A549 (cell line): ENCODE measurements around the gene SCGB1A1. TPM values are rescaled to one million over a fixed set of nuclear protein-coding genes. Genes with fewer than 3 reads are reported as not detected.
"Not testable (repeated sequence)": the region's sequence is repeated elsewhere in the genome, so short reads cannot be mapped to it uniquely, and the experiment has no call there.

Source experiments
- ATAC-seq, 2 experiments: fragments of 200-7000 bp in 1 of 2; fragments of >200 bp in 1 of 2; cut with Nextera tagmentation in 1 of 2; cut with Tn5 transposase in 1 of 2; 3 replicates each; pipeline versions ENCODE4 v1.8.0 to v1.9.1; 2018 to 2020; ENCODE audit warnings: mild to moderate bottlenecking in 1 of 2, moderate library complexity in 1 of 2
- CTCF ChIA-PET: fragments of 300-600 bp; sonication (Branson Sonifier 250); formaldehyde crosslinking; extraction: SDS; loops from one replicate; lab custom pipeline; 2021; ENCODE audit warnings: antibody characterized with exemption, inconsistent platforms; lab: Yijun Ruan, JAX
- POLR2A ChIA-PET: fragments of 350-600 bp; formaldehyde crosslinking; extraction: SDS; loops from one replicate; lab custom pipeline; 2021; ENCODE audit warnings: antibody characterized with exemption, inconsistent platforms; lab: Yijun Ruan, JAX
- DNase-seq, 2 experiments: peaks; one replicate each; pipeline versions ENCODE4 v3.0.0 to v3.0.0-alpha.2; 2011 to 2016; ENCODE audit warnings: low read depth in 1 of 2, low spot score in 1 of 2
- FAIRE-seq: peaks from 2 replicates; lab custom pipeline; 2011; peaks lifted over from hg19 to GRCh38; lab: Jason Lieb, UNC
- H3K27ac ChIP-seq, 2 experiments: fragments of >200 bp; sonication (Bioruptor Twin); formaldehyde crosslinking; 3 replicates each; pipeline ENCODE4 v1.5.1; 2016 to 2017
- H3K4me1 ChIP-seq: fragments of >200 bp; sonication (Bioruptor Twin); formaldehyde crosslinking; 3 replicates; pipeline ENCODE4 v1.6.1; 2016
- H3K4me2 ChIP-seq: fragments of >200 bp; sonication (Bioruptor Twin); formaldehyde crosslinking; 3 replicates; pipeline ENCODE4 v1.6.1; 2016
- H3K4me3 ChIP-seq: fragments of >200 bp; sonication (Bioruptor Twin); formaldehyde crosslinking; 3 replicates; pipeline ENCODE4 v1.5.1; 2016
- H3K9me3 ChIP-seq: fragments of >200 bp; sonication (Bioruptor Twin); formaldehyde crosslinking; 3 replicates; pipeline ENCODE4 v1.6.1; 2016
- E2F6 ChIP-seq: IDR thresholded peaks from 2 replicates; pipeline ENCODE4 v1.6.1; 2012; ENCODE audit warnings: low read depth, borderline replicate concordance
- EHMT2 ChIP-seq: fragments of 200-600 bp; sonication (generic); IDR thresholded peaks from 2 replicates; pipeline ENCODE4 v1.6.1; 2016; ENCODE audit warnings: antibody characterized with exemption, low read depth, mild to moderate bottlenecking, moderate library complexity
- ELK1 ChIP-seq: fragments of 150-350 bp; IDR thresholded peaks from 2 replicates; pipeline ENCODE4 v1.6.1; 2014; ENCODE audit warnings: low read depth, mild to moderate bottlenecking, low read length
- FOSL2 ChIP-seq, 2 experiments: fragments of 450-650 bp in 1 of 2; fragments of >200 bp in 1 of 2; sonication (Bioruptor Twin) in 1 of 2; formaldehyde crosslinking; IDR thresholded peaks; 2 replicates each; pipeline versions ENCODE4 v1.5.0 to v1.6.1; 2016 to 2020; ENCODE audit warnings: mild to moderate bottlenecking in 1 of 2, moderate library complexity in 1 of 2
- HDAC2 ChIP-seq: fragments of 200-600 bp; sonication (generic); IDR thresholded peaks from 2 replicates; pipeline ENCODE4 v1.6.1; 2016
- HMGXB4 ChIP-seq: fragments of 250-450 bp; sonication (Bioruptor Pico); IDR thresholded peaks from 2 replicates; pipeline ENCODE4 v1.5.0; 2021; ENCODE audit warnings: mild to moderate bottlenecking, moderate library complexity, borderline replicate concordance
- MAFK ChIP-seq: fragments of 450-650 bp; IDR thresholded peaks from 2 replicates; pipeline ENCODE4 v1.6.1; 2014; ENCODE audit not compliant: partially characterized antibody
- MAX ChIP-seq: IDR thresholded peaks from 2 replicates; pipeline ENCODE4 v1.6.1; 2012
- NR3C1 ChIP-seq: fragments of >200 bp; sonication (Bioruptor Twin); formaldehyde crosslinking; IDR thresholded peaks from 3 replicates; pipeline ENCODE4 v1.6.1; 2017
- RAD21 ChIP-seq, 2 experiments: fragments of >200 bp in 1 of 2; sonication (Bioruptor Twin) in 1 of 2; formaldehyde crosslinking in 1 of 2; IDR thresholded peaks in 1 of 2; conservative IDR thresholded peaks in 1 of 2; 2 replicates in 1 of 2; 3 replicates in 1 of 2; pipeline ENCODE4 v1.6.1; 2012 to 2018; ENCODE audit warnings: inconsistent platforms in 1 of 2
- RCOR1 ChIP-seq: fragments of 150-350 bp; IDR thresholded peaks from 2 replicates; pipeline ENCODE4 v1.6.1; 2014; ENCODE audit warnings: antibody characterized with exemption, low read length, low read depth
- REST ChIP-seq: fragments of 200-600 bp; sonication (generic); IDR thresholded peaks from 2 replicates; pipeline ENCODE4 v1.6.1; 2016; ENCODE audit warnings: antibody characterized with exemption, mild to moderate bottlenecking, moderate library complexity
- SREBF2 ChIP-seq: fragments of 450-650 bp; IDR thresholded peaks from 2 replicates; pipeline ENCODE4 v1.6.1; 2014; ENCODE audit warnings: mild to moderate bottlenecking, moderate library complexity
- TP53 ChIP-seq: fragments of 250-450 bp; sonication (Bioruptor Pico); IDR thresholded peaks from 2 replicates; pipeline ENCODE4 v1.5.0; 2021; ENCODE audit warnings: mild to moderate bottlenecking, moderate library complexity
- ZC3H11A ChIP-seq: fragments of 450-650 bp; IDR thresholded peaks from 2 replicates; pipeline ENCODE4 v1.6.1; 2014; ENCODE audit warnings: antibody characterized with exemption, mild to moderate bottlenecking
- ZFP36 ChIP-seq: fragments of 450-650 bp; IDR thresholded peaks from 2 replicates; pipeline ENCODE4 v1.6.1; 2014; ENCODE audit warnings: borderline replicate concordance; ENCODE audit not compliant: partially characterized antibody
- ZSCAN20 ChIP-seq: fragments of 250-450 bp; sonication (Bioruptor Pico); IDR thresholded peaks from 2 replicates; pipeline ENCODE4 v1.8.0; 2022; ENCODE audit warnings: mild to moderate bottlenecking, moderate library complexity
- WGBS: methylation state at CpG from one replicate; pipeline ENCODE4 v1.1.6; 2017; ENCODE audit errors: missing lambda C conversion rate; 5-methylcytosine and 5-hydroxymethylcytosine counted together
- polyA plus RNA-seq, 4 experiments: library from polyadenylated mRNA; depleted of rRNA in 3 of 4; stranded (reverse); fragments of >200 nt; fragmentation: RNase III in 1 of 4; extraction: RNeasy Plus Mini Kit Qiagen cat#74134 plus additional on column Dnase treatment in 1 of 4; gene quantifications; 2 replicates in 3 of 4; 3 replicates in 1 of 4; pipeline ENCODE4 v1.2.3, GENCODE V29; 2011 to 2017

SCGB1A1 gene
- polyA plus RNA-seq, 2 of the 4 experiments (the other 2 are of a cell fraction) = 0.47 TPM; not detected in 1

DNA sequence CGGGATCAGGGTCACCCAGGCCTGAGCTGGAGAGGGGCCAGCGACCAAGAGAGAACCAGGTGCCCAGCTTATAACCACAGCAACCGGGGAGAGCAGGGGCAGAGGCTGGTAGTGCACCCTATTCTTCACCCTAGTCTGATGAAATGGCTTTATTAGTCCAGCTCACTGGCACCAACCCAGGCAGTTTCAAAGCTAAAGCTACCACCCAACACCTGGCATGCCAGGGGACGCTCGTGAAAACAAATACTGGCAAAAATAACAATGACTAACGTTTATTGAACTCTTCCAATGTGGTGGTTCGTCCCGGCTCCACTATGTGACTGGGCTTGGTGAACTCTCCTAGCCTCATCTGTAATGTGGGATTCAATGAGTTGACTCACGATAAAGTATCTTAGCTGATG is 30.6 kb downstream of the SCGB1A1 start:
- Histone ChIP-seq H3K9me3 (no peaks in the 10 kb centered on the region), H3K4me1 (peaks cover 22% of the 10 kb centered on the region; the same call in 2 of the 3 replicates), H3K27ac (peak overlapping the region in 1 of 2 experiments; percentile 69; a peak in 3 of 6 replicates), H3K4me2 (peak overlapping the region; percentile 16; the same call in 1 of the 3 replicates), H3K4me3 (no peak overlapping the region)
- POLR2A ChIA-PET = no interaction called here
- WGBS = 41% methylated on average over 9 of the region's 9 CpGs
- CTCF ChIA-PET = interaction anchor here (0.9 to 4.4 kb wide), 7 partner anchors 9 to 138 kb away, joined by 3 to 18 read pairs (median 5); no protein-coding TSS in a partner anchor
- DNase-seq (peak in 1 of 2 experiments; percentile 45), FAIRE-seq (no peak), ATAC-seq (peak; percentile 76 to 79)
- TF ChIP-seq HDAC2 (no peak), TP53 (no peak), NR3C1 (no peak), RCOR1 (no peak), RAD21 (conservative IDR thresholded peaks at IDR 0.05 in 1 of 2, IDR thresholded peaks at IDR 0.05 in 1 of 2) (no peak), REST (no peak), ELK1 (no peak), E2F6 (no peak), ZC3H11A (no peak), EHMT2 (no peak), MAFK (no peak), HMGXB4 (CRISPR knock-in tag) (no peak), ZSCAN20 (CRISPR knock-in tag) (no peak), MAX (no peak), ZFP36 (no peak), FOSL2 (IDR thresholded peaks at IDR 0.05) (no peak), FOSL2 (CRISPR knock-in tag; IDR thresholded peaks at IDR 0.05) (no peak), SREBF2 (no peak)

- H3K27ac ChIP-seq = peak overlapping the region in 1 of 2 experiments; percentile 69; a peak in 2 of 6 replicates
- H3K4me1 ChIP-seq = peaks cover 17% of the 10 kb centered on the region; the same call in 2 of the 3 replicates
- H3K4me3 ChIP-seq, H3K9me3 ChIP-seq, FAIRE-seq, ATAC-seq, POLR2A ChIA-PET, DNase-seq: not testable (repeated sequence)
- CTCF ChIA-PET = interaction anchor here (0.9 to 4.4 kb wide), 8 partner anchors 9 to 139 kb away, joined by 3 to 18 read pairs (median 4); no protein-coding TSS in a partner anchor
- WGBS = 93% methylated on average over 7 of the region's 7 CpGs
- peak overlapping the region; percentile 16; the same call in 1 of the 3 replicates for H3K4me2 ChIP-seq
These were observed 31.1 kb downstream of the SCGB1A1 start for GRCh38 chr11:62449912-62450311.
